Measurements from ENCODE around the gene EFNA1.

Gene EFNA1

GRCh38 chr1:155177192-155177917 is 49.7 kb downstream of the EFNA1 start:
- DNase-seq = no peak

GRCh38 chr1:155177918-155178281 is 50.2 kb downstream of the EFNA1 start:
- DNase-seq = no peak

GRCh38 chr1:155178441-155179111 is 50.9 kb downstream of the EFNA1 start:
- no peak for DNase-seq

- no peak for DNase-seq
These were observed 51.7 kb downstream of the EFNA1 start for GRCh38 chr1:155179112-155180031.

- no peak for DNase-seq
These were observed 53.8 kb downstream of the EFNA1 start for GRCh38 chr1:155181371-155182051.

- DNase-seq = no peak
These were observed 54.4 kb downstream of the EFNA1 start for GRCh38 chr1:155182052-155182550.

GRCh38 chr1:155183775-155184221 is 56.1 kb downstream of the EFNA1 start:
- DNase-seq = no peak

GRCh38 chr1:155184351-155184811 is 56.7 kb downstream of the EFNA1 start:
- no peak for DNase-seq

All from KG1 (cell line).